ENCODE measurements around the gene ZFYVE21. TPM values are rescaled to one million over a fixed set of nuclear protein-coding genes. Genes with fewer than 3 reads are reported as not detected.

ZFYVE21 gene
- total RNA-seq, 4 donors from 2014 or later, result 168 to 190 (median 177) TPM

- TF ChIP-seq EP300 (IDR thresholded peaks at IDR 0.05) (no peak), POLR2AphosphoS5 (IDR thresholded peaks at IDR 0.05) (no peak), POLR2A (IDR thresholded peaks at IDR 0.05) (no peak), CTCF (IDR thresholded peaks at IDR 0.05) (no peak)
- H3K27ac ChIP-seq, result peak overlapping the region; percentile 32
- H3K4me3 ChIP-seq, result no peak overlapping the region
- H3K9me3 ChIP-seq, result no peaks in the 10 kb centered on the region
- WGBS, result 72% methylated on average over 7 of the region's 9 CpGs
- no peaks in the 10 kb centered on the region for H3K27me3 ChIP-seq
- peaks cover 81% of the 10 kb centered on the region for H3K4me1 ChIP-seq
- DNase-seq (ENCODE audit: low spot score in 2 of 2), result peak in 1 of 2 donors; percentile 7
- H3K36me3 ChIP-seq, result peaks cover 55% of the 10 kb centered on the region
Observed at GRCh38 chr14:103732868-103733620, 17.4 kb downstream of the ZFYVE21 start.

- peak overlapping the region; percentile 32 for H3K27ac ChIP-seq
- TF ChIP-seq CTCF (IDR thresholded peaks at IDR 0.05) (no peak), EP300 (IDR thresholded peaks at IDR 0.05) (no peak), POLR2A (IDR thresholded peaks at IDR 0.05) (no peak), POLR2AphosphoS5 (IDR thresholded peaks at IDR 0.05) (no peak)
Observed at GRCh38 chr14:103733651-103734050, 18.0 kb downstream of the ZFYVE21 start.

GRCh38 chr14:103734081-103734888, 18.7 kb downstream of the ZFYVE21 start:
- TF ChIP-seq CTCF (IDR thresholded peaks at IDR 0.05) (no peak), POLR2AphosphoS5 (IDR thresholded peaks at IDR 0.05) (no peak), POLR2A (IDR thresholded peaks at IDR 0.05) (no peak), EP300 (IDR thresholded peaks at IDR 0.05) (no peak)
- H3K27ac ChIP-seq, result peak overlapping the region; percentile 32
- no peak overlapping the region for H3K4me3 ChIP-seq
- 90% methylated on average over 23 of the region's 23 CpGs for WGBS
- no peaks in the 10 kb centered on the region for H3K9me3 ChIP-seq
- H3K4me1 ChIP-seq, result peaks cover 71% of the 10 kb centered on the region
- peak in 1 of 2 donors; percentile 60 for DNase-seq (ENCODE audit: low spot score in 2 of 2)
- no peaks in the 10 kb centered on the region for H3K27me3 ChIP-seq
- peaks cover 55% of the 10 kb centered on the region for H3K36me3 ChIP-seq

More at GRCh38 chr14:103733651-103734050, 18.0 kb downstream of the ZFYVE21 start:
- DNase-seq (ENCODE audit: low spot score in 2 of 2), result peak in 1 of 2 donors; percentile 59
- peaks cover 55% of the 10 kb centered on the region for H3K36me3 ChIP-seq
- peaks cover 77% of the 10 kb centered on the region for H3K4me1 ChIP-seq
- no peak overlapping the region for H3K4me3 ChIP-seq
- no peaks in the 10 kb centered on the region for H3K9me3 ChIP-seq
- 71% methylated on average over 14 of the region's 14 CpGs for WGBS
- H3K27me3 ChIP-seq, result no peaks in the 10 kb centered on the region

- H3K4me1 ChIP-seq, result peaks cover 69% of the 10 kb centered on the region
- no peaks in the 10 kb centered on the region for H3K9me3 ChIP-seq
- WGBS, result 75% methylated on average over 10 of the region's 12 CpGs
- no peaks in the 10 kb centered on the region for H3K27me3 ChIP-seq
- peak in 1 of 2 donors; percentile 56 for DNase-seq (ENCODE audit: low spot score in 2 of 2)
- no peak overlapping the region for H3K4me3 ChIP-seq
- no peak for TF ChIP-seq CTCF (IDR thresholded peaks at IDR 0.05)
- no peak for TF ChIP-seq POLR2A (IDR thresholded peaks at IDR 0.05)
- TF ChIP-seq POLR2AphosphoS5 (IDR thresholded peaks at IDR 0.05), result no peak
- TF ChIP-seq EP300 (IDR thresholded peaks at IDR 0.05), result no peak
- peak overlapping the region; percentile 78 for H3K27ac ChIP-seq
- peaks cover 55% of the 10 kb centered on the region for H3K36me3 ChIP-seq
Observed at GRCh38 chr14:103735022-103735421, 19.4 kb downstream of the ZFYVE21 start.

- Histone ChIP-seq H3K36me3 (peaks cover 54% of the 10 kb centered on the region), H3K4me1 (peaks cover 65% of the 10 kb centered on the region), H3K27me3 (no peaks in the 10 kb centered on the region), H3K27ac (peak overlapping the region; percentile 78), H3K4me3 (no peak overlapping the region), H3K9me3 (no peaks in the 10 kb centered on the region)
- WGBS, result 69% methylated on average over 4 of the region's 7 CpGs
- TF ChIP-seq CTCF (IDR thresholded peaks at IDR 0.05) (no peak), EP300 (IDR thresholded peaks at IDR 0.05) (no peak), POLR2A (IDR thresholded peaks at IDR 0.05) (no peak), POLR2AphosphoS5 (IDR thresholded peaks at IDR 0.05) (no peak)
- peak; percentile 51 to 74 for DNase-seq (ENCODE audit: low spot score in 2 of 2)
Observed at GRCh38 chr14:103735439-103735814, 19.8 kb downstream of the ZFYVE21 start.
